Measurements from ENCODE around the gene PHF21B.

DNA sequence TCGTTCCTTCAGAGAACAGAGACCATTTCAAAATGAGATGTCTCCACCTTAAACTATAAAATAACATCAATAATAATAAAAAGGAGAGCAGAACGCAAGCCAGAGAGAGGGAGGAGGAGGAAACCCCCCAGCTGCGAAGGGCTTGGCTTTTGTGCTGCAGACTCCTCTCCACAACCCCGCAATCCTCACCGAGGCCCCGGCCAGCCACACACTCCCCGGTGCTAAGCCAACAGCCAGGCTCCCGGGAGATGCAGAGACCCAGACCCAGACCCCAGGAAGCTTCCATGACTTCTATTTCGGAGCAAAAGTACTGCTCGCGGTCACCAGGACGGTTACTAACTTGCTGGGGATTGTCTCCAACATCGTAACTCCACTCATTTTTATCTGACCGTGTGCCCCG is 10.6 kb downstream of the PHF21B start:
- TF ChIP-seq CTCF (IDR thresholded peaks at IDR 0.05) (no peak), EZH2 (IDR thresholded peaks at IDR 0.05) (no peak), EZH2phosphoT487 (IDR thresholded peaks at IDR 0.05) (no peak)

All from neural progenitor cell (in vitro differentiated cells).